Measurements from ENCODE around the gene MCTP1. TPM values are rescaled to one million over a fixed set of nuclear protein-coding genes. Genes with fewer than 3 reads are reported as not detected.

Gene MCTP1
- total RNA-seq, 1 donor from 2014 or later, result 12.8 TPM

- no peak for TF ChIP-seq POLR2A (IDR thresholded peaks at IDR 0.05)
- TF ChIP-seq, protein P1, sequence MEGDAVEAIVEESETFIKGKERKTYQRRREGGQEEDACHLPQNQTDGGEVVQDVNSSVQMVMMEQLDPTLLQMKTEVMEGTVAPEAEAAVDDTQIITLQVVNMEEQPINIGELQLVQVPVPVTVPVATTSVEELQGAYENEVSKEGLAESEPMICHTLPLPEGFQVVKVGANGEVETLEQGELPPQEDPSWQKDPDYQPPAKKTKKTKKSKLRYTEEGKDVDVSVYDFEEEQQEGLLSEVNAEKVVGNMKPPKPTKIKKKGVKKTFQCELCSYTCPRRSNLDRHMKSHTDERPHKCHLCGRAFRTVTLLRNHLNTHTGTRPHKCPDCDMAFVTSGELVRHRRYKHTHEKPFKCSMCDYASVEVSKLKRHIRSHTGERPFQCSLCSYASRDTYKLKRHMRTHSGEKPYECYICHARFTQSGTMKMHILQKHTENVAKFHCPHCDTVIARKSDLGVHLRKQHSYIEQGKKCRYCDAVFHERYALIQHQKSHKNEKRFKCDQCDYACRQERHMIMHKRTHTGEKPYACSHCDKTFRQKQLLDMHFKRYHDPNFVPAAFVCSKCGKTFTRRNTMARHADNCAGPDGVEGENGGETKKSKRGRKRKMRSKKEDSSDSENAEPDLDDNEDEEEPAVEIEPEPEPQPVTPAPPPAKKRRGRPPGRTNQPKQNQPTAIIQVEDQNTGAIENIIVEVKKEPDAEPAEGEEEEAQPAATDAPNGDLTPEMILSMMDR (IDR thresholded peaks at IDR 0.05), result no peak
- TF ChIP-seq POLR2AphosphoS5 (IDR thresholded peaks at IDR 0.05; ENCODE audit: insufficient read depth in 1 of 2, low read depth in 1 of 2), result no peak
- H3K4me1 ChIP-seq, result no peaks in the 10 kb centered on the region
- no peaks in the 10 kb centered on the region for H3K27me3 ChIP-seq
- no peak overlapping the region for H3K27ac ChIP-seq
- no peak for DNase-seq (ENCODE audit: extremely low spot score in 2 of 2)
- intact Hi-C loops (cut with DNase I), result no loop called here
- no peaks in the 10 kb centered on the region for H3K9me3 ChIP-seq
- no peaks in the 10 kb centered on the region for H3K36me3 ChIP-seq
- no peak overlapping the region for H3K4me3 ChIP-seq
Measured at GRCh38 chr5:95191330-95191729, 93.6 kb downstream of the MCTP1 start.

DNA sequence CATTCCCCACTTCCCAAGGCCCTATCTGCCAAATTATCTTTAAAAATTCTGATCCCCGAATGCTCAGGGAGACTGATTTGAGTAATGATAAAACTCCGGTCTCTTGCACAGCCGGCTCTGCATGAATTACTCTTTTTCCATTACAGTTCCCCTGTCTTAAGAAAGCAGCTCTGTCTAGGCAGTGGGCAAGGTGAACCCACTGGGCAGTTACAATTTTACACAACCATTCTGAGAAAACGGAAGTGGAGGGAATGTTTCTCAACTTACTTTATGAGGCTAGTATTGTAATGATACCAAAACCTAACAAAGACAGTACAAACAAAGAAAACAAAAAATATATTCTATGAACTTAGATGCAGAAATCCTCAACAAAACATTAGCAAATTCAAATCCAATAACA, 100.0 kb downstream of the MCTP1 start:
- no peak for DNase-seq (ENCODE audit: extremely low spot score in 2 of 2)
- Histone ChIP-seq H3K27ac (no peak overlapping the region), H3K4me3 (no peak overlapping the region), H3K4me1 (no peaks in the 10 kb centered on the region), H3K9me3 (no peaks in the 10 kb centered on the region), H3K36me3 (no peaks in the 10 kb centered on the region), H3K27me3 (no peaks in the 10 kb centered on the region)
- TF ChIP-seq, protein P1 (IDR thresholded peaks at IDR 0.05), result no peak
- TF ChIP-seq POLR2A (IDR thresholded peaks at IDR 0.05) (no peak), POLR2AphosphoS5 (IDR thresholded peaks at IDR 0.05; ENCODE audit: insufficient read depth in 1 of 2, low read depth in 1 of 2) (no peak)
- intact Hi-C loops (cut with DNase I), result no loop called here

DNA sequence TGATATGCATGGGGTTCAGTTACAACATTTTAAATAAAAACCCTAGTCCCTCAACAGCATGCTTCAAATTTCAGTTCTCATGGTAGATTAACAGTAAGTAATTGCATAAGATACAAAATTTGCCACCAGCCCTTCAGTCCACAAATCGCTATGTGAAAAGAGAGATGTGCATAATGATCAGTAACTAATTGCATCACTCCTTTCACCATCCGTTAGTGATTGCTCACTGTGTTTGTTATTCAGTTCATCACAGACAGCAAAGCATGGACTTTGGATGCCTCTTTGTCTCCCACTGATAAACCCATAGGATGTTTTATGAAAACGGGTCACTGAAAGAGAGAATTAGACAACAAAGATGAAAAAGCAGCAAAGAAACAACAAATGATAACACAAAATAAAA, 103.2 kb downstream of the MCTP1 start:
- Histone ChIP-seq H3K36me3 (no peaks in the 10 kb centered on the region), H3K9me3 (no peaks in the 10 kb centered on the region), H3K4me1 (no peaks in the 10 kb centered on the region), H3K4me3 (no peak overlapping the region), H3K27ac (no peak overlapping the region), H3K27me3 (no peaks in the 10 kb centered on the region)
- DNase-seq (ENCODE audit: extremely low spot score in 2 of 2), result no peak
- intact Hi-C loops (cut with DNase I), result no loop called here
- TF ChIP-seq, protein P1 (IDR thresholded peaks at IDR 0.05), result no peak
- TF ChIP-seq POLR2A (IDR thresholded peaks at IDR 0.05), result no peak
- TF ChIP-seq POLR2AphosphoS5 (IDR thresholded peaks at IDR 0.05; ENCODE audit: insufficient read depth in 1 of 2, low read depth in 1 of 2), result no peak

DNA sequence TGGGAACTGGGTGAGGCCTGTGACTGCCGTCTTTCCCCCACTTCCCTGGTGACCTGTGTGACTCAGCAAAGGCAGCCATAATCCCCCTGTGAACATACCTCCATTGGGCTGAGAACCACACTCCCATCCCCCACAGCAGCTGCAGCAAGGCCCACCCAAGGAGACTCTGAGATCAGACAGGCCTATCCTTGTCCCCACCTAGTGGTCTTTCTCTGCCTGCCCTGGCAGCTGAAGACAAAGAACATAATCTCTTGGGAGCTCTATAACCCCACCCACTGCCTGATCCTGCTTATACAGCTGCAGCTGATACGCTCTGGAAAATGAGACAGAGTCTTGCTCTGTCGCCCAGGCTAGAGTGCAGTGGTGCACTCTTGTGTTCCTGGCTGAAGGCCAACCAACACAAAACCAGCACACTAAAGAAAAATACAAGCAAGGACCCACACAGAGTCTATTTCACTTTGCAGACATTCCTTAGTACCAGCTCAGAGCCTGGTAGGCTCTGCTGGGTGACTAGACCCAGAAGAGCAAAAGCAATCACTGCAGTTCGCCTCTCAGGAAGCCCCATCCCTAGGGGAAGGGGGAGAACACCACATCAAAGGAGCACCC, 106.7 kb downstream of the MCTP1 start:
- Histone ChIP-seq H3K27me3 (no peaks in the 10 kb centered on the region), H3K27ac (no peak overlapping the region), H3K36me3 (no peaks in the 10 kb centered on the region), H3K4me3 (no peak overlapping the region), H3K4me1 (no peaks in the 10 kb centered on the region), H3K9me3 (no peaks in the 10 kb centered on the region)
- TF ChIP-seq POLR2AphosphoS5 (IDR thresholded peaks at IDR 0.05; ENCODE audit: insufficient read depth in 1 of 2, low read depth in 1 of 2) (no peak), POLR2A (IDR thresholded peaks at IDR 0.05) (no peak)
- TF ChIP-seq, protein P1 (IDR thresholded peaks at IDR 0.05), result no peak
- intact Hi-C loops (cut with DNase I), result no loop called here
- no peak for DNase-seq (ENCODE audit: extremely low spot score in 2 of 2)

DNA sequence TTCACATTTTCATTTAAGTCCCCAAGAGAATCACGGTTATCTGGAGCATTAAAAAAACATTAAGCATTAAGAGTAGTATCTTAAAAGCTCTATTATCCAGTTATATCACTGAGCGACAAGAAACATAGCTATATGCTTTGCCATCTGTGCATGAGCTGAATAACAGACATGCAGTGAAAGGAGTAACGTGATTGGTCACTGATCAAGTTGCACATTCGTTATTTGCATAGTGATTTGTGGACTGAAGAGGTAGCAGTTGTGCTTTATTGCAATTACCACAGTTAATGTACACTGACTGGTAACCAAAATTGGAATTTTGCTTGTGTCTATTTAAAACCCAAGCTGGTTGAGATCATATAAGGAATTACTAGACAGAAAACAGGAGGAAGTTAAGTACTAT, 107.4 kb downstream of the MCTP1 start:
- Histone ChIP-seq H3K4me1 (no peaks in the 10 kb centered on the region), H3K36me3 (no peaks in the 10 kb centered on the region), H3K27ac (no peak overlapping the region), H3K9me3 (no peaks in the 10 kb centered on the region), H3K4me3 (no peak overlapping the region), H3K27me3 (no peaks in the 10 kb centered on the region)
- TF ChIP-seq, protein P1 (IDR thresholded peaks at IDR 0.05), result no peak
- TF ChIP-seq POLR2AphosphoS5 (IDR thresholded peaks at IDR 0.05; ENCODE audit: insufficient read depth in 1 of 2, low read depth in 1 of 2), result no peak
- no peak for TF ChIP-seq POLR2A (IDR thresholded peaks at IDR 0.05)
- intact Hi-C loops (cut with DNase I), result no loop called here
- DNase-seq (ENCODE audit: extremely low spot score in 2 of 2), result no peak

Data from vagina (tissue), 2 donors.